Osteoblast (primary cell): ENCODE measurements around the gene AK8. TPM values are rescaled to one million over a fixed set of nuclear protein-coding genes. Genes with fewer than 3 reads are reported as not detected.

Experiments used
- DNase-seq: peaks from one replicate; pipeline ENCODE4 v3.0.0; 2011; ENCODE audit warnings: low spot score, mixed read lengths; ENCODE audit not compliant: insufficient read length; ENCODE audit errors: missing footprints
- H2AFZ ChIP-seq: 2 replicates; pipeline ENCODE4 v1.6.0; 2011; ENCODE audit warnings: mild to moderate bottlenecking, low read length
- H3K27ac ChIP-seq: 2 replicates; pipeline ENCODE4 v1.5.1; 2011; ENCODE audit warnings: mild to moderate bottlenecking, low read depth, low read length, moderate library complexity
- H3K27me3 ChIP-seq: 2 replicates; pipeline ENCODE4 v1.6.0; 2012; ENCODE audit warnings: mild to moderate bottlenecking, control low read depth, inconsistent platforms, low read length, moderate library complexity; ENCODE audit not compliant: insufficient read depth
- H3K36me3 ChIP-seq: 2 replicates; pipeline ENCODE4 v1.5.1; 2011; ENCODE audit warnings: mild to moderate bottlenecking, low read length, control low read depth, moderate library complexity; ENCODE audit not compliant: insufficient read depth
- H3K4me1 ChIP-seq: 2 replicates; pipeline ENCODE4 v1.5.1; 2011; ENCODE audit warnings: mild to moderate bottlenecking, low read length, control low read depth, moderate library complexity; ENCODE audit not compliant: insufficient read depth
- H3K4me2 ChIP-seq: 2 replicates; pipeline ENCODE4 v1.6.0; 2011; ENCODE audit warnings: mild to moderate bottlenecking, low read length; ENCODE audit not compliant: insufficient read depth
- H3K4me3 ChIP-seq: fragments of 200-600 bp; sonication (generic); 3 replicates; pipeline ENCODE4 v1.5.1; 2012; ENCODE audit warnings: mild to moderate bottlenecking, low read length, inconsistent platforms; ENCODE audit not compliant: insufficient read depth
- H3K79me2 ChIP-seq: 2 replicates; pipeline ENCODE4 v1.6.0; 2012; ENCODE audit warnings: mild to moderate bottlenecking, low read length, control low read depth, inconsistent platforms; ENCODE audit not compliant: insufficient read depth
- H3K9me3 ChIP-seq: 2 replicates; pipeline ENCODE4 v1.5.1; 2011; ENCODE audit warnings: low read depth, low read length, control low read depth
- H4K20me1 ChIP-seq: 2 replicates; pipeline ENCODE4 v1.6.0; 2012; ENCODE audit warnings: mild to moderate bottlenecking, low read length, control low read depth; ENCODE audit not compliant: insufficient read depth
- total RNA-seq: library from RNA; depleted of rRNA; stranded (reverse); fragments of >200 nt; gene quantifications from 2 replicates; pipeline ENCODE4 v1.2.3, GENCODE V29; 2012
- TF ChIP-seq, protein P1 (sequence below): IDR thresholded peaks from 2 replicates; pipeline ENCODE4 v1.5.1; 2011; ENCODE audit warnings: mild to moderate bottlenecking, low read depth, low read length, moderate library complexity; ENCODE audit errors: extremely low read depth

Gene AK8
- total RNA-seq, 1 donor = 1.1 TPM

- no peak for DNase-seq
- Histone ChIP-seq H3K4me1 (no peaks in the 10 kb centered on the region), H3K4me2 (no peak overlapping the region), H3K27ac (no peak overlapping the region), H3K79me2 (no peaks in the 10 kb centered on the region), H3K27me3 (peaks cover 8% of the 10 kb centered on the region), H2AFZ (no peak overlapping the region), H3K4me3 (no peak overlapping the region), H3K36me3 (no peaks in the 10 kb centered on the region), H4K20me1 (no peaks in the 10 kb centered on the region), H3K9me3 (no peaks in the 10 kb centered on the region)
- TF ChIP-seq, protein P1, sequence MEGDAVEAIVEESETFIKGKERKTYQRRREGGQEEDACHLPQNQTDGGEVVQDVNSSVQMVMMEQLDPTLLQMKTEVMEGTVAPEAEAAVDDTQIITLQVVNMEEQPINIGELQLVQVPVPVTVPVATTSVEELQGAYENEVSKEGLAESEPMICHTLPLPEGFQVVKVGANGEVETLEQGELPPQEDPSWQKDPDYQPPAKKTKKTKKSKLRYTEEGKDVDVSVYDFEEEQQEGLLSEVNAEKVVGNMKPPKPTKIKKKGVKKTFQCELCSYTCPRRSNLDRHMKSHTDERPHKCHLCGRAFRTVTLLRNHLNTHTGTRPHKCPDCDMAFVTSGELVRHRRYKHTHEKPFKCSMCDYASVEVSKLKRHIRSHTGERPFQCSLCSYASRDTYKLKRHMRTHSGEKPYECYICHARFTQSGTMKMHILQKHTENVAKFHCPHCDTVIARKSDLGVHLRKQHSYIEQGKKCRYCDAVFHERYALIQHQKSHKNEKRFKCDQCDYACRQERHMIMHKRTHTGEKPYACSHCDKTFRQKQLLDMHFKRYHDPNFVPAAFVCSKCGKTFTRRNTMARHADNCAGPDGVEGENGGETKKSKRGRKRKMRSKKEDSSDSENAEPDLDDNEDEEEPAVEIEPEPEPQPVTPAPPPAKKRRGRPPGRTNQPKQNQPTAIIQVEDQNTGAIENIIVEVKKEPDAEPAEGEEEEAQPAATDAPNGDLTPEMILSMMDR = no peak
Measured at GRCh38 chr9:132708769-132709430, 169.2 kb downstream of the AK8 start.

DNA sequence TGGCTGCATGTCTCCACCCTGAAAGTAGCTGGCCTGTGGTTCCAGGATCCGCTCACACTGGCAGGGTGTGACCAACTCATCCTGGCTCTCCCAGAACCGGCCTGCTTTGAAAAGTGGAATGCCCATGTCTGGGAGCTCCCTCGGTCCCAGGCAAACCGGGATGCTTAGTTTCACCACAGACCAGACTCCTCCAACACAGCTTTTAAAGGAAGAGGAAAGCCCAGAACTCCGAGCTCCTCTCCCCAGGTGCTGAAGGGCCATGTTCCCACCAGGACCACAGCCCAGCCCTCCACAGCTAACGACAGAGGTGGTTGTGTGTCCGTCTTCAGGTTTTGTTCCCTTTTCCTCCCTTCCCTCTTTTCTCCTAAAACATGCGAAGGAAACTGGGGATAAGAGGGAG lies 169.8 kb downstream of the AK8 start:
- no peak overlapping the region for H3K27ac ChIP-seq
- H3K79me2 ChIP-seq = no peaks in the 10 kb centered on the region
- no peak for DNase-seq
- H3K4me2 ChIP-seq = no peak overlapping the region
- H4K20me1 ChIP-seq = no peaks in the 10 kb centered on the region
- no peaks in the 10 kb centered on the region for H3K9me3 ChIP-seq
- H3K36me3 ChIP-seq = no peaks in the 10 kb centered on the region
- H3K27me3 ChIP-seq = peaks cover 8% of the 10 kb centered on the region
- H3K4me3 ChIP-seq = no peak overlapping the region
- no peak overlapping the region for H2AFZ ChIP-seq
- TF ChIP-seq, protein P1 = no peak
- H3K4me1 ChIP-seq = no peaks in the 10 kb centered on the region

DNA sequence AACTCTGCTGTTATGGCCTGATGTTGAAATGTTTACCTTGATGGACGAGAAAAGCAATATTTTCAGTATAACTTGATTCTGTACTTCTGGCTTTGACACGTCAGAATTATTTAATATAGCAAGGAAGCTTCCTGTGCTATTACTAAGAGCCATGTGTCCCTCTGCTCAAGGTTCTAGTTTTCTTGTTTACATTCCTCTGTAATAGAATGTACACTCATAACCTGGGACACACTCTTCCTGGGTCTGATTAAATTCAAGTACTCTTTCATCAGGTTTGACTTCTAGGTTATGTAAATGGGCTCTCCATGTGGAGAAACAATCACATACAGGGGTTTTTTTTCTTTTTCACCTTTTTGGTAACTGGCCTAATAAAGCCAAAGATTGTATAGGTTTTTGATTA lies 174.7 kb downstream of the AK8 start:
- Histone ChIP-seq H3K4me2 (no peak overlapping the region), H3K27ac (no peak overlapping the region), H3K4me3 (no peak overlapping the region), H3K27me3 (no peaks in the 10 kb centered on the region), H2AFZ (no peak overlapping the region), H3K36me3 (no peaks in the 10 kb centered on the region), H3K9me3 (no peaks in the 10 kb centered on the region), H3K79me2 (no peaks in the 10 kb centered on the region), H4K20me1 (no peaks in the 10 kb centered on the region), H3K4me1 (no peaks in the 10 kb centered on the region)
- DNase-seq = no peak
- TF ChIP-seq, protein P1 = no peak

DNA sequence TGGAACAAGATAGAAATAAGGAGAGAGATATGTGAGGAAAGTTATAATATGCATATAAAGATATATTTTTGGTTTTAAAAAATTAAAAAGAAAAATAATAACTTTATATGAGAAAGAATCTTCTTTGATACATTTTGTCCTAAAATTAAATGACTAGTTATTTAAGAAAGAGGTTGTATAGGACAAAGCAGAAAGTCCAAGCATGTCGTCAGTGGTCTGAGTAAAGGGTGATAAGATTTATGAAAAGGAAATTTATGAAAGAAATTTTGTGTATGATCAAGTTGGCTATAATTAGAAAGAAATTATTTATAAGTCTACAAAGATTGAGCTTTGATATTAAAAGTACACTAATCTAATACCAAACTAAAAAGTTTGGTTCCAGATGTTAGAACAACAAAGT lies 175.8 kb downstream of the AK8 start:
- Histone ChIP-seq H4K20me1 (no peaks in the 10 kb centered on the region), H3K4me1 (no peaks in the 10 kb centered on the region), H3K4me3 (no peak overlapping the region), H3K4me2 (no peak overlapping the region), H3K27ac (no peak overlapping the region), H3K27me3 (no peaks in the 10 kb centered on the region), H3K36me3 (no peaks in the 10 kb centered on the region), H2AFZ (no peak overlapping the region), H3K79me2 (no peaks in the 10 kb centered on the region), H3K9me3 (peaks cover 5% of the 10 kb centered on the region)
- no peak for DNase-seq
- TF ChIP-seq, protein P1 = no peak
